GM12864 (cell line): ENCODE data around the gene RAP2A.
A peak's percentile ranks its signal among the peaks of the same experiment; 100 is the strongest.

Experiments
- DNase-seq: peaks from one replicate; pipeline ENCODE4 v3.0.0-alpha.2; 2011; ENCODE audit warnings: low read depth
- H3K4me3 ChIP-seq: 2 replicates; pipeline ENCODE4 v1.5.1; 2011; ENCODE audit warnings: mild to moderate bottlenecking, low read depth, low read length, control low read depth
- CTCF ChIP-seq: IDR thresholded peaks from 2 replicates; pipeline ENCODE4 v1.5.1; 2011; ENCODE audit warnings: low read depth, mild to moderate bottlenecking, moderate library complexity, low read length, control low read depth, inconsistent platforms; ENCODE audit errors: missing control alignments

The RAP2A gene

DNA sequence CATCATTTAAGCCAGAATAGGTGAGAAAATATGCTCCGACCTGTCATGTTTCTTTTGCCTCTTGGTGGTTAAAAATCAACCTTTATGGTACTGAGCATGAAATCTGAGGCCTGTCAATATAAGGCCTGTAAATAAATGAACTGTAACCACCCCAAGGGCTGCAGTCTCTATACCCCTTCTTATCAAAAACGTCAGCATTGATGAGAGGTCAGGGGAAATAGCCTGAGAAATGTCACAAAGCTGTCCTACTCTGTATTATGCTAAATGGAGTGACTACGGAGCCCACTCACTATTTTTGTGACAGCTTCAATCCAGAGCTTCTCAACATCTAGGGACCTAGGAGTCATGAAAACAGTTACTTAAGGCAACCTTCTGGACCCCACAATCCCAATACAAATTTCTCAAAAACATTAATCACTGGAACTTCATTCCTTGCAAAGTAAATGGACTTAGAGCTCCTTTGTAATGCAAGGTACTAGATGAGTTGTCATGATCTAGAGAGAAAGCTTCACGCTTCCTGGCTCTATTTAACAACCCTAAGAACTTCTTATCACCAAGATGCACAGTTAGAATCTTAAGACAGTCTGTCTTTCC lies 2.7 kb upstream of the RAP2A start:
- DNase-seq, result no peak

GRCh38 chr13:97432232-97432916 lies 1.6 kb upstream of the RAP2A start:
- TF ChIP-seq CTCF, result no peak
- DNase-seq, result no peak
- peak overlapping the region; percentile 98 for H3K4me3 ChIP-seq

More for the DNA sequence above, 2.7 kb upstream of the RAP2A start:
- no peak for TF ChIP-seq CTCF
- H3K4me3 ChIP-seq, result no peak overlapping the region

GRCh38 chr13:97432917-97433726 lies 847 bp upstream of the RAP2A start:
- peak; percentile 100 for DNase-seq
- no peak for TF ChIP-seq CTCF
- peak overlapping the region; percentile 98 for H3K4me3 ChIP-seq

DNA sequence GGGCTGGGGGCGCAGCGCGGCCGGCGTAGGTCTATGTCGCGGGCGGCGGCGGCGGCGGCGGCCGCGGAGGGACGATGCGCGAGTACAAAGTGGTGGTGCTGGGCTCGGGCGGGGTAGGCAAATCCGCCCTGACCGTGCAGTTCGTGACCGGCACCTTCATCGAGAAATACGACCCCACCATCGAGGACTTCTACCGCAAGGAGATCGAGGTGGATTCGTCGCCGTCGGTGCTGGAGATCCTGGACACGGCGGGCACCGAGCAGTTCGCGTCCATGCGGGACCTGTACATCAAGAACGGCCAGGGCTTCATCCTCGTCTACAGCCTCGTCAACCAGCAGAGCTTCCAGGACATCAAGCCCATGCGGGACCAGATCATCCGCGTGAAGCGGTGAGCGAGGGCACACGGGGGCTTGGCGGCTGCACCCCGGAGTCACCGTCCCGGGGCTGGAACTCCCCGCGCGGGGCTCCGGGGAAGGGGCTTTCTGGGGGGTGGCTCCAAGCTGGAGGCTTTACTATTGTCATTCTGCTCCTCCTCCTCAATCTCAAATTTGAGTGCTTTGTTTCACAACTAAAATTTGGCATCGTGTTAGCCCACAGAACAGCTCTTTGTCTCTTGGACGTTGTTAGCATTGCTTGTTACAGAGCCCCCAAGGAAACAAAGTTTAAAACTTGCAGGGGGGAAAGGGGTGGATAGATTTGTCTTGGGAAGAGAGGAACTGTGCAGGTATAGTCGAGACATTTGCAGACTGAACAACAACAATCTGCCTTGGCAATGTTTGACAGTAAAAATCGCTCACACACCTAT lies 630 bp downstream of the RAP2A start:
- peak overlapping the region; percentile 64 for H3K4me3 ChIP-seq
- TF ChIP-seq CTCF, result no peak
- no peak for DNase-seq

GRCh38 chr13:97435323-97435722 lies 1.4 kb downstream of the RAP2A start:
- H3K4me3 ChIP-seq, result peak overlapping the region; percentile 64
- TF ChIP-seq CTCF, result no peak
- DNase-seq, result no peak

GRCh38 chr13:97435794-97436193 lies 1.8 kb downstream of the RAP2A start:
- DNase-seq, result no peak
- TF ChIP-seq CTCF, result no peak
- peak overlapping the region; percentile 64 for H3K4me3 ChIP-seq
